PC-3 (cell line): ENCODE measurements around the gene IP6K3.

ENCODE experiments used
- CTCF ChIP-seq: fragments of 300-600 bp; sonication (generic); conservative IDR thresholded peaks from 2 replicates; pipeline ENCODE4 v1.5.1; 2017; ENCODE audit warnings: antibody characterized with exemption, low read depth, mild to moderate bottlenecking, low read length
- EZH2phosphoT487 ChIP-seq: fragments of 300-600 bp; sonication (generic); IDR thresholded peaks from 2 replicates; pipeline ENCODE4 v1.6.1; 2018; ENCODE audit warnings: mild to moderate bottlenecking, antibody characterized with exemption, low read length, borderline replicate concordance

GRCh38 chr6:33686981-33687975, 59.4 kb downstream of the IP6K3 start:
- TF ChIP-seq CTCF = no peak
- no peak for TF ChIP-seq EZH2phosphoT487
